K562 (cell line): ENCODE measurements around the gene GRPEL2.

Source experiments
- MAFF ChIP-seq: IDR thresholded peaks from 2 replicates; pipeline ENCODE4 v1.6.1; 2012; ENCODE audit warnings: low read length, improper control_type of control experiment
- POLR2AphosphoS5 ChIP-seq: IDR thresholded peaks from 2 replicates; pipeline ENCODE4 v1.6.1; 2011; ENCODE audit warnings: mild to moderate bottlenecking, low read depth, low read length, moderate library complexity; ENCODE audit not compliant: control insufficient read depth, insufficient read depth
- ZNF384 ChIP-seq: IDR thresholded peaks from 2 replicates; pipeline ENCODE4 v1.6.1; 2012; ENCODE audit warnings: low read depth, low read length, improper control_type of control experiment

DNA sequence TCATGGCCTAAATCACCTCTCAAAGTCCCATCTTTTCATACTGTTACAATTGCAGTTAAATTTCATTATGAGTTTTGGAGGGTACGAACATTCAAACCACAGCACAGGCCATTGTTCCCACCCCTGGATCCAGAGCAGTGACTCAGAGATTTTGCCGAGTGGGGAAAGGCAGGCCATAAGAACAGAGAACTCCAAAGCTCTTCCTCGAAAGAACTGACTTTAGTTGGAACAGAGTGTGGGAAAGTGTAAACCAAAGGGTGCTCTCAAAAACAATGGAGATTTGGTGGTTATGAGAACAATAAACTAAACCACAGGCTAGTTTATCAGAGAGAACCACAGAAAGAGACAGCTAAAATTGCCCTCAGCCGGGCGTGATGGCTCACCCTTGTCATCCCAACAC is 19.4 kb upstream of the GRPEL2 start:
- TF ChIP-seq ZNF384: no peak
- no peak for TF ChIP-seq POLR2AphosphoS5
- no peak for TF ChIP-seq MAFF
